Measurements from ENCODE around the gene TAF8. TPM values are rescaled to one million over a fixed set of nuclear protein-coding genes. Genes with fewer than 3 reads are reported as not detected.

TAF8 gene
- total RNA-seq, 1 experiment from 2014 or later: 20.7 TPM

- DNase-seq (peak; percentile 33), ATAC-seq (no peak)
- ChIA-PET CTCF (interaction anchor here (0.5 to 1.0 kb wide), 3 partner anchors 16 to 130 kb away, joined by 3 read pairs; no protein-coding TSS in a partner anchor), POLR2A (ENCODE audit: unreplicated experiment) (no interaction called here)
- no peaks in the 10 kb centered on the region for H3K36me3 ChIP-seq (ENCODE audit: low read depth, low read length)
- TF ChIP-seq EZH2phosphoT487 (IDR thresholded peaks at IDR 0.05; ENCODE audit: borderline replicate concordance, low read length) (no peak), CTCF (conservative IDR thresholded peaks at IDR 0.05; ENCODE audit: low read depth, low read length) (peak; percentile 47)
- no peaks in the 10 kb centered on the region for H3F3A ChIP-seq (ENCODE audit: low read length, unreplicated experiment)
- no peaks in the 10 kb centered on the region for H3K79me2 ChIP-seq (ENCODE audit: low read length)
- no peaks in the 10 kb centered on the region for H3K27me3 ChIP-seq (ENCODE audit: low read length)
- H3K9me2 ChIP-seq (replicated peaks; ENCODE audit: low read length): no peaks in the 10 kb centered on the region
- no peak overlapping the region for H2AFZ ChIP-seq (ENCODE audit: low read length)
- no peak overlapping the region for H3K4me3 ChIP-seq (ENCODE audit: low read length)
- no peaks in the 10 kb centered on the region for H3K9me3 ChIP-seq (ENCODE audit: low read length)
- BruUV-seq (replicated peaks): no TSS peak
- H3K4me1 ChIP-seq (ENCODE audit: insufficient read depth, low read length): peaks cover 18% of the 10 kb centered on the region
- intact Hi-C loops (cut with micrococcal nuclease): no loop called here
- H3K27ac ChIP-seq (ENCODE audit: low read length): no peak overlapping the region
- no peak overlapping the region for H3K4me2 ChIP-seq (ENCODE audit: low read length)
- no peak overlapping the region for H3K9ac ChIP-seq (ENCODE audit: low read length)
- H4K20me1 ChIP-seq (ENCODE audit: low read length): no peaks in the 10 kb centered on the region
Observed at GRCh38 chr6:42084889-42085288, 34.6 kb downstream of the TAF8 start.

- H3K4me2 ChIP-seq (ENCODE audit: low read length): no peak overlapping the region
Observed at GRCh38 chr6:42086046-42087035, 36.0 kb downstream of the TAF8 start.

More at GRCh38 chr6:42086046-42087035, 36.0 kb downstream of the TAF8 start:
- intact Hi-C loops (cut with micrococcal nuclease): no loop called here
- no TSS peak for BruUV-seq (replicated peaks)
- Histone ChIP-seq H3K9me3 (ENCODE audit: low read length) (no peaks in the 10 kb centered on the region), H3K4me3 (ENCODE audit: low read length) (no peak overlapping the region), H3F3A (ENCODE audit: low read length, unreplicated experiment) (no peaks in the 10 kb centered on the region), H3K4me1 (ENCODE audit: insufficient read depth, low read length) (peaks cover 18% of the 10 kb centered on the region), H3K79me2 (ENCODE audit: low read length) (no peaks in the 10 kb centered on the region), H3K9me2 (replicated peaks; ENCODE audit: low read length) (no peaks in the 10 kb centered on the region), H3K36me3 (ENCODE audit: low read depth, low read length) (no peaks in the 10 kb centered on the region), H2AFZ (ENCODE audit: low read length) (no peak overlapping the region), H3K9ac (ENCODE audit: low read length) (no peak overlapping the region), H3K27me3 (ENCODE audit: low read length) (no peaks in the 10 kb centered on the region), H3K27ac (ENCODE audit: low read length) (no peak overlapping the region), H4K20me1 (ENCODE audit: low read length) (no peaks in the 10 kb centered on the region)
- POLR2A ChIA-PET (ENCODE audit: unreplicated experiment): interaction anchor here (0.6 kb wide), 1 partner anchor 109 kb away, joined by 5 read pairs; no protein-coding TSS in a partner anchor
- ATAC-seq: no peak
- peak; percentile 23 for DNase-seq
- TF ChIP-seq EZH2phosphoT487 (IDR thresholded peaks at IDR 0.05; ENCODE audit: borderline replicate concordance, low read length) (no peak), CTCF (conservative IDR thresholded peaks at IDR 0.05; ENCODE audit: low read depth, low read length) (peak; percentile 39)
- CTCF ChIA-PET: interaction anchor here (0.6 kb wide), 1 partner anchor 335 kb away, joined by 3 read pairs; no protein-coding TSS in a partner anchor

All from PC-3 (cell line).